Stomach (tissue), 4 donors: ENCODE results near the gene ARL8B.

Source experiments
- CTCF ChIP-seq, 7 experiments: fragments of 450-650 bp in 4 of 7; fragments of 200-600 bp in 3 of 7; sonication (generic) in 3 of 7; IDR thresholded peaks; one replicate each; pipeline ENCODE4 v1.5.1; 2016 to 2019; ENCODE audit warnings: antibody characterized with exemption in 7 of 7, control low read depth in 2 of 7, mild to moderate bottlenecking in 1 of 7
- EP300 ChIP-seq: sonication (generic); formaldehyde crosslinking; IDR thresholded peaks from one replicate; pipeline ENCODE4 v1.6.1; 2017; ENCODE audit warnings: antibody characterized with exemption
- POLR2A ChIP-seq, 4 donors: fragments of 450-650 bp; IDR thresholded peaks; one replicate each; pipeline ENCODE4 v1.6.1; 2016; ENCODE audit warnings: antibody characterized with exemption in 4 of 4, control low read depth in 2 of 4, mild to moderate bottlenecking in 1 of 4, moderate library complexity in 1 of 4

GRCh38 chr3:5169807-5170206, 47.7 kb downstream of the ARL8B start:
- TF ChIP-seq CTCF (IDR thresholded peaks at IDR 0.05) (no peak), EP300 (no peak), POLR2A (IDR thresholded peaks at IDR 0.05) (no peak)
